BJ (cell line): Measurements from ENCODE around the gene ADGRA1. TPM values are rescaled to one million over a fixed set of nuclear protein-coding genes. Genes with fewer than 3 reads are reported as not detected.

Source experiments
- CTCF ChIA-PET: fragments of 350-600 bp; formaldehyde crosslinking; extraction: SDS; loops from one replicate; lab custom pipeline; 2021; ENCODE audit warnings: antibody characterized with exemption, inconsistent platforms; lab: Yijun Ruan, JAX
- POLR2A ChIA-PET: fragments of 300-600 bp; sonication (Branson Sonifier 250); formaldehyde crosslinking; extraction: SDS; loops from one replicate; lab custom pipeline; 2021; ENCODE audit warnings: antibody characterized with exemption; lab: Charles Lee
- DNase-seq: peaks from one replicate; pipeline ENCODE4 v3.0.0-alpha.2; 2011; ENCODE audit warnings: low read depth
- H3K27me3 ChIP-seq: 2 replicates; pipeline ENCODE4 v1.6.0; 2011; ENCODE audit warnings: low read length; ENCODE audit not compliant: control insufficient read depth, insufficient read depth
- H3K36me3 ChIP-seq: 2 replicates; pipeline ENCODE4 v1.5.1; 2011; ENCODE audit warnings: low read length; ENCODE audit not compliant: control insufficient read depth, insufficient read depth
- H3K4me3 ChIP-seq: 2 replicates; pipeline ENCODE4 v1.5.1; 2011; ENCODE audit warnings: low read depth, mild to moderate bottlenecking, control low read depth, low read length
- CTCF ChIP-seq: IDR thresholded peaks from 2 replicates; pipeline ENCODE4 v1.5.1; 2011; ENCODE audit warnings: low read depth, mild to moderate bottlenecking, control low read depth, inconsistent platforms, low read length, moderate library complexity; ENCODE audit not compliant: insufficient read depth
- polyA plus RNA-seq: library from polyadenylated mRNA; depleted of rRNA; stranded (reverse); fragments of >200 nt; gene quantifications from 2 replicates; pipeline ENCODE4 v1.2.3, GENCODE V29; 2011

ADGRA1 gene
- polyA plus RNA-seq, 1 experiment, result not detected

- Histone ChIP-seq H3K27me3 (no peaks in the 10 kb centered on the region), H3K36me3 (no peaks in the 10 kb centered on the region), H3K4me3 (no peak overlapping the region)
- no peak for DNase-seq
- TF ChIP-seq CTCF, result no peak
- CTCF ChIA-PET, result no interaction called here
- POLR2A ChIA-PET, result no interaction called here
Observed at GRCh38 chr10:133176546-133176945, 88.8 kb downstream of the ADGRA1 start.

GRCh38 chr10:133177380-133178157 lies 89.8 kb downstream of the ADGRA1 start:
- Histone ChIP-seq H3K27me3 (no peaks in the 10 kb centered on the region), H3K4me3 (no peak overlapping the region), H3K36me3 (no peaks in the 10 kb centered on the region)
- DNase-seq, result no peak
- POLR2A ChIA-PET, result no interaction called here
- CTCF ChIA-PET, result no interaction called here
- TF ChIP-seq CTCF, result no peak

- Histone ChIP-seq H3K4me3 (no peak overlapping the region), H3K27me3 (no peaks in the 10 kb centered on the region), H3K36me3 (no peaks in the 10 kb centered on the region)
- POLR2A ChIA-PET, result no interaction called here
- no peak for DNase-seq
- CTCF ChIA-PET, result no interaction called here
- TF ChIP-seq CTCF, result no peak
Observed at GRCh38 chr10:133178357-133179127, 90.8 kb downstream of the ADGRA1 start.

GRCh38 chr10:133179128-133179520 lies 91.4 kb downstream of the ADGRA1 start:
- ChIA-PET CTCF (no interaction called here), POLR2A (no interaction called here)
- no peak for TF ChIP-seq CTCF
- no peak for DNase-seq
- no peaks in the 10 kb centered on the region; the same call in 1 of the 2 replicates for H3K36me3 ChIP-seq
- H3K4me3 ChIP-seq, result no peak overlapping the region
- H3K27me3 ChIP-seq, result no peaks in the 10 kb centered on the region

GRCh38 chr10:133179651-133180050 lies 91.9 kb downstream of the ADGRA1 start:
- H3K4me3 ChIP-seq, result no peak overlapping the region
- TF ChIP-seq CTCF, result no peak
- H3K36me3 ChIP-seq, result no peaks in the 10 kb centered on the region; the same call in 1 of the 2 replicates
- no peaks in the 10 kb centered on the region for H3K27me3 ChIP-seq
- no peak for DNase-seq
- CTCF ChIA-PET, result no interaction called here
- POLR2A ChIA-PET, result no interaction called here
